HG03575 (cell line): Measurements from ENCODE around the gene POFUT2.
"Not testable (repeated sequence)": the region's sequence is repeated elsewhere in the genome, so short reads cannot be mapped to it uniquely, and the experiment has no call there.

Experiments
- ATAC-seq: cut with Tn5 transposase; IDR thresholded peaks from one replicate; pipeline ENCODE4 v1.9.1; 2021; ENCODE audit not compliant: unreplicated experiment, insufficient number of reproducible peaks, low FRiP score; ENCODE audit errors: extremely low read depth

The POFUT2 gene

GRCh38 chr21:45315676-45316470 is 28.2 kb upstream of the POFUT2 start:
- not testable (repeated sequence) for ATAC-seq

GRCh38 chr21:45313682-45314081 is 26.0 kb upstream of the POFUT2 start:
- no peak for ATAC-seq

- no peak for ATAC-seq
These were observed 25.3 kb upstream of the POFUT2 start for GRCh38 chr21:45313015-45313414.

GRCh38 chr21:45312296-45312695 is 24.6 kb upstream of the POFUT2 start:
- ATAC-seq, result no peak

GRCh38 chr21:45310459-45310858 is 22.8 kb upstream of the POFUT2 start:
- ATAC-seq, result no peak

GRCh38 chr21:45309987-45310381 is 22.3 kb upstream of the POFUT2 start:
- no peak for ATAC-seq

- no peak for ATAC-seq
These were observed 21.6 kb upstream of the POFUT2 start for GRCh38 chr21:45309069-45309986.

GRCh38 chr21:45308194-45309068 is 20.7 kb upstream of the POFUT2 start:
- no peak for ATAC-seq

- ATAC-seq, result not testable (repeated sequence)
These were observed 20.0 kb upstream of the POFUT2 start for GRCh38 chr21:45307597-45308158.

- ATAC-seq, result no peak
These were observed 19.3 kb upstream of the POFUT2 start for GRCh38 chr21:45306832-45307571.

- ATAC-seq, result no peak
These were observed 18.7 kb upstream of the POFUT2 start for GRCh38 chr21:45306453-45306831.

- ATAC-seq, result no peak
These were observed 18.1 kb upstream of the POFUT2 start for GRCh38 chr21:45305836-45306235.

- no peak for ATAC-seq
These were observed 17.2 kb upstream of the POFUT2 start for GRCh38 chr21:45304945-45305344.

GRCh38 chr21:45304476-45304830 is 16.8 kb upstream of the POFUT2 start:
- no peak for ATAC-seq

- no peak for ATAC-seq
These were observed 16.2 kb upstream of the POFUT2 start for GRCh38 chr21:45303751-45304475.

- ATAC-seq, result no peak
These were observed 15.5 kb upstream of the POFUT2 start for GRCh38 chr21:45303091-45303615.
